ENCODE results near the gene PRKN. TPM values are rescaled to one million over a fixed set of nuclear protein-coding genes. Genes with fewer than 3 reads are reported as not detected.

Gene PRKN
- polyA plus RNA-seq, 1 donor from 2014 or later: 1.2 TPM

- Histone ChIP-seq H3K4me2 (ENCODE audit: low read length) (no peak overlapping the region), H3K27me3 (ENCODE audit: insufficient read depth, low read depth, low read length) (no peaks in the 10 kb centered on the region), H3K79me2 (replicated peaks; ENCODE audit: insufficient read depth, low read length) (no peaks in the 10 kb centered on the region), H3K4me3 (ENCODE audit: low read length) (no peak overlapping the region), H3F3A (ENCODE audit: insufficient read depth, low read length, poor library complexity, severe bottlenecking) (no peaks in the 10 kb centered on the region), H3K9me3 (ENCODE audit: low read length) (no peaks in the 10 kb centered on the region), H3K36me3 (ENCODE audit: insufficient read depth, low read length) (no peaks in the 10 kb centered on the region), H2AFZ (ENCODE audit: low read depth, low read length) (no peak overlapping the region), H3K27ac (ENCODE audit: low read length) (no peak overlapping the region), H3K9me2 (ENCODE audit: insufficient read depth, low read length) (no peaks in the 10 kb centered on the region), H4K20me1 (ENCODE audit: insufficient read depth) (no peaks in the 10 kb centered on the region), H3K9ac (ENCODE audit: low read length) (no peak overlapping the region)
- TF ChIP-seq REST (IDR thresholded peaks at IDR 0.05; ENCODE audit: borderline replicate concordance) (no peak), POLR2AphosphoS5 (IDR thresholded peaks at IDR 0.05) (no peak), TAF1 (IDR thresholded peaks at IDR 0.05; ENCODE audit: low read depth) (no peak), MXI1 (conservative IDR thresholded peaks at IDR 0.05; ENCODE audit: poor library complexity, severe bottlenecking) (no peak), EP300 (conservative IDR thresholded peaks at IDR 0.05; ENCODE audit: poor library complexity, severe bottlenecking) (no peak), RAD21 (conservative IDR thresholded peaks at IDR 0.05) (no peak), SMC3 (conservative IDR thresholded peaks at IDR 0.05; ENCODE audit: poor library complexity) (no peak), CTCF (IDR thresholded peaks at IDR 0.05; ENCODE audit: poor library complexity, severe bottlenecking) (no peak), EZH2 (IDR thresholded peaks at IDR 0.05; ENCODE audit: borderline replicate concordance, insufficient read depth, low read length, poor library complexity, severe bottlenecking) (no peak)
Measured at GRCh38 chr6:162343936-162344645, 383.5 kb downstream of the PRKN start.

GRCh38 chr6:162343198-162343935 lies 384.2 kb downstream of the PRKN start:
- Histone ChIP-seq H4K20me1 (ENCODE audit: insufficient read depth) (no peaks in the 10 kb centered on the region), H3K36me3 (ENCODE audit: insufficient read depth, low read length) (no peaks in the 10 kb centered on the region), H3K9ac (ENCODE audit: low read length) (no peak overlapping the region), H3F3A (ENCODE audit: insufficient read depth, low read length, poor library complexity, severe bottlenecking) (no peaks in the 10 kb centered on the region), H3K9me2 (ENCODE audit: insufficient read depth, low read length) (no peaks in the 10 kb centered on the region), H3K4me3 (ENCODE audit: low read length) (no peak overlapping the region), H3K27me3 (ENCODE audit: insufficient read depth, low read depth, low read length) (no peaks in the 10 kb centered on the region), H2AFZ (ENCODE audit: low read depth, low read length) (no peak overlapping the region), H3K9me3 (ENCODE audit: low read length) (no peaks in the 10 kb centered on the region), H3K79me2 (replicated peaks; ENCODE audit: insufficient read depth, low read length) (no peaks in the 10 kb centered on the region), H3K27ac (ENCODE audit: low read length) (no peak overlapping the region), H3K4me2 (ENCODE audit: low read length) (no peak overlapping the region)
- no peak for TF ChIP-seq EP300 (conservative IDR thresholded peaks at IDR 0.05; ENCODE audit: poor library complexity, severe bottlenecking)
- TF ChIP-seq CTCF (IDR thresholded peaks at IDR 0.05; ENCODE audit: poor library complexity, severe bottlenecking): peak; percentile 12

Measured in neural cell (in vitro differentiated cells).